Upper lobe of right lung (tissue), 1 donor: ENCODE results near the gene BCAP31. TPM values are rescaled to one million over a fixed set of nuclear protein-coding genes. Genes with fewer than 3 reads are reported as not detected.

ENCODE experiments used
- ATAC-seq: fragments of 200-7000 bp; cut with Tn5 transposase; one replicate; pipeline ENCODE4 v1.9.1; 2020; ENCODE audit warnings: mild to moderate bottlenecking, moderate library complexity
- DNase-seq: peaks from one replicate; pipeline ENCODE4 v3.0.0-alpha.2; 2020
- H3K27ac ChIP-seq: fragments of 200-600 bp; one replicate; pipeline ENCODE4 v1.8.0; 2022
- H3K27me3 ChIP-seq: fragments of 200-600 bp; one replicate; pipeline ENCODE4 v1.8.0; 2022; ENCODE audit warnings: mild to moderate bottlenecking
- H3K36me3 ChIP-seq: fragments of 200-600 bp; one replicate; pipeline ENCODE4 v1.8.0; 2022
- H3K4me1 ChIP-seq: fragments of 200-600 bp; one replicate; pipeline ENCODE4 v1.8.0; 2022
- H3K4me3 ChIP-seq: fragments of 200-600 bp; one replicate; pipeline ENCODE4 v1.8.0; 2022; ENCODE audit warnings: mild to moderate bottlenecking
- H3K9me3 ChIP-seq: fragments of 200-600 bp; one replicate; pipeline ENCODE4 v1.8.0; 2022
- intact Hi-C: fragments of 100-400 bp; cut with DNase I; formaldehyde crosslinking; loops from one replicate; pipeline ENCODE4 v1.11.0; 2022
- total RNA-seq: library from RNA; stranded (reverse); fragmentation: NEBNext Ultra II Directional; extraction: Animal tissue kit (Norgen Biotek cat#: 25700); gene quantifications from one replicate; pipeline ENCODE4 v1.2.1, GENCODE V29; 2021
- TF ChIP-seq, protein P1 (sequence below): fragments of 200-600 bp; IDR thresholded peaks from one replicate; pipeline ENCODE4 v1.8.0; 2022; ENCODE audit warnings: antibody characterized with exemption
- donor health status: DM: no; HTN: yes; CAD: no; lungs with severe emphysema.

BCAP31 gene
- total RNA-seq, 1 donor from 2014 or later = 233 TPM

DNA sequence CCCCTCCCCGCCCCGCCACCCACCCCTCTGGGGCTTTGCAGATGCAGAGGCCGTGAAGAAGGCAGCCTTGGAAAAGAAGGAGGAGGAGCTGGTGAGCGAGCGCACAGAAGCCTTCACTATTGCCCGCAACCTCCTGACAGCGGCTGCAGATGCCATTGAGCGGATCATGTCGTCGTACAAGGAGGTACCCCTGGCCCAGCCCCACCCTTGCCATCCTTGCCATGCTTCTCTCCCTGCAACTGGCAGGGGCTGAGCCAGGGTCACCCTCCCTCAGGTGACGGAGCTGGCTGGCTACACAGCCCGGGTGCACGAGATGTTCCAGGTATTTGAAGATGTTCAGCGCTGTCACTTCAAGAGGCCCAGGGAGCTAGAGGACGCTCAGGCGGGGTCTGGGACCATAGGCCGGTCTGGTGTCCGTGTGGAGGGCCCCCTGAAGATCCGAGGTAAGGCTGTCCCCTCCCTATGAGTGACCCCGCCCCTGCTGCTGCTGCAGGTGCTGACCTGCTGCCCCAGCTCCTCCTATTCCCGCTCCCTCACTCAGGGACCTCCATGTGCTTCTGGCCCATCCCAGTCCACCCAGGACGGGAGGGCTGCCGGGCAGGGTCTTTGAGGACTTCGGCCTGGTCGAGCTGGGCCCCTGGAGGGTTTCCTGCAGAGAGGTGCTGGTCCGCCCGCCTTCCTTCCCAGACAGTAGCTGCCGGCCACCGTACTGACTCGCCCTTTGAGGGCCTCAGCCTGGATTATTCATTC lies 12.1 kb upstream of the BCAP31 start:
- ATAC-seq = no peak
- intact Hi-C loops = no loop called here

DNA sequence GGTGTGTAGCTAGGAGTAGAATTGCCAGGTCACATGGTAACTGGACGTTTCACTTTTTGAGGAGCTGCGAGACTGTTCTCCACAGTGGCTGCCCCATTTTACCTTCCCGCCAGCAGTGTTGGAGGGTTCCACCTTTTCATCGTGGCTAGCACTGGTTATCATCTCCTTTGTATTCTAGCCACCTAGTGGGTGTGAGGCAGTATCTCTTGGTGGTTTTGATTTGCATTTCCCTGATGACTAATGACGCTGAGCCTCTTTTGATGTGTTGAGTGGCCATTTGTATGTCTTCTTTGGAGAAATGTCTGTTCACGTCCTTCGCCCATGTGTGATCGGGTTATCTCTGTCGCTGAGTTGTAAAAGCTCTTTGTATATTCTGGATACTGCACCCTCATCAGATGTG lies 11.1 kb upstream of the BCAP31 start:
- Histone ChIP-seq H3K4me1 (no peaks in the 10 kb centered on the region), H3K4me3 (no peak overlapping the region), H3K9me3 (no peaks in the 10 kb centered on the region), H3K27me3 (no peaks in the 10 kb centered on the region), H3K27ac (no peak overlapping the region), H3K36me3 (no peaks in the 10 kb centered on the region)
- no peak for DNase-seq
- no peak for ATAC-seq
- intact Hi-C loops = no loop called here
- TF ChIP-seq, protein P1, sequence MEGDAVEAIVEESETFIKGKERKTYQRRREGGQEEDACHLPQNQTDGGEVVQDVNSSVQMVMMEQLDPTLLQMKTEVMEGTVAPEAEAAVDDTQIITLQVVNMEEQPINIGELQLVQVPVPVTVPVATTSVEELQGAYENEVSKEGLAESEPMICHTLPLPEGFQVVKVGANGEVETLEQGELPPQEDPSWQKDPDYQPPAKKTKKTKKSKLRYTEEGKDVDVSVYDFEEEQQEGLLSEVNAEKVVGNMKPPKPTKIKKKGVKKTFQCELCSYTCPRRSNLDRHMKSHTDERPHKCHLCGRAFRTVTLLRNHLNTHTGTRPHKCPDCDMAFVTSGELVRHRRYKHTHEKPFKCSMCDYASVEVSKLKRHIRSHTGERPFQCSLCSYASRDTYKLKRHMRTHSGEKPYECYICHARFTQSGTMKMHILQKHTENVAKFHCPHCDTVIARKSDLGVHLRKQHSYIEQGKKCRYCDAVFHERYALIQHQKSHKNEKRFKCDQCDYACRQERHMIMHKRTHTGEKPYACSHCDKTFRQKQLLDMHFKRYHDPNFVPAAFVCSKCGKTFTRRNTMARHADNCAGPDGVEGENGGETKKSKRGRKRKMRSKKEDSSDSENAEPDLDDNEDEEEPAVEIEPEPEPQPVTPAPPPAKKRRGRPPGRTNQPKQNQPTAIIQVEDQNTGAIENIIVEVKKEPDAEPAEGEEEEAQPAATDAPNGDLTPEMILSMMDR = no peak

More for the DNA sequence above, 12.1 kb upstream of the BCAP31 start:
- Histone ChIP-seq H3K27ac (no peak overlapping the region), H3K4me3 (no peak overlapping the region), H3K36me3 (no peaks in the 10 kb centered on the region), H3K4me1 (no peaks in the 10 kb centered on the region), H3K27me3 (no peaks in the 10 kb centered on the region), H3K9me3 (no peaks in the 10 kb centered on the region)
- DNase-seq = no peak
- TF ChIP-seq, protein P1 = no peak

DNA sequence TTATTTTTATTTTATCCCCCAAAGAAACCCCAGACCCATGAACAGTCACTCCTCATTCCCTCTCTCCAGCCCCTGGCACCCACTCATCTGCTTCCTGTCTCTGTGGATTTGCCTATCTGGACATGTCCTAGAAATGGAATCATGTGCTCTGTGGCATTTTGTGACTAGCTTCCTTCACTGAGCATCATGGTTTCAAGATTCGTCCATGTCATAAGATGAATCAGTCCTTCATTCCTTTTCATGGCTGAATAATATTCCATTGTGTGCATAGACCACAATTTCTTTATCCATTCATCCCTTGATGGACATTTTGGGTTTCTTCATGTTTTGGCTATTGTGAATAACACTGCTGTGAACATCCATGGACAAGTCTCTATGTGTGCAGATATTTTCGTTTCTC lies 10.7 kb upstream of the BCAP31 start:
- no peak for ATAC-seq
- Histone ChIP-seq H3K27me3 (no peaks in the 10 kb centered on the region), H3K9me3 (no peaks in the 10 kb centered on the region), H3K36me3 (no peaks in the 10 kb centered on the region), H3K4me1 (no peaks in the 10 kb centered on the region), H3K27ac (no peak overlapping the region), H3K4me3 (no peak overlapping the region)
- no peak for DNase-seq
- TF ChIP-seq, protein P1 = no peak
- intact Hi-C loops = no loop called here

DNA sequence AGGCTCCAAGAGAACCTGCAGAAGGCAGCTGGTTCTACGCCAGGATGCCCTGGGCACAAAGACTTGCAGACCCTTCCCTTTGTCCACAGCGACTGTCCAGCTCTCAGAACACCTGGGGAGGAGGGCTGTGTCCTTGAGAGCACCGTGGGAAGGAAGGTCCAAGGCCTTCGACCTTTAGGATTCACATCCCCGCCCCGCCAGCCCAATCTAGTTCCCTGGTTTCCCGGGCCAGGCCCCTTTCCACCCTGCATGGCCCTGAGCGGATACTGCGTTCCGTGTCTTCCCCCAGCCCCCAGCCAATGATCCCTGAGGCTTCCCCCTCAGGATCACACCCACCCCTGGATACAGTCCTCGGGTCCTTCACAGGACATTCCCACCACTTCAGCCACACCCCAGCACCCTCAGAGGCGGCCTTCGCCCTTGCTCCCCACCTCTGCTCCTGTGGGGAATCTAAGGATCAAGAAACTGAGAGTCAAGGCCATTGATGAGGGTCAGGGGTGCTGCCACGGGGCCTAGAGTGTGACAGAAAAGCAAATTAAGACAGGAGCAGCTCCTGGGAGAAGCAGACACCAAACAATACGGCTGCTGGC lies 9.6 kb upstream of the BCAP31 start:
- no peak overlapping the region for H3K4me3 ChIP-seq
- no peaks in the 10 kb centered on the region for H3K9me3 ChIP-seq
- no peaks in the 10 kb centered on the region for H3K36me3 ChIP-seq
- no peaks in the 10 kb centered on the region for H3K4me1 ChIP-seq
- no peaks in the 10 kb centered on the region for H3K27me3 ChIP-seq
- DNase-seq (no peak), ATAC-seq (no peak)
- TF ChIP-seq, protein P1 = no peak
- no peak overlapping the region for H3K27ac ChIP-seq
- intact Hi-C loops = no loop called here

DNA sequence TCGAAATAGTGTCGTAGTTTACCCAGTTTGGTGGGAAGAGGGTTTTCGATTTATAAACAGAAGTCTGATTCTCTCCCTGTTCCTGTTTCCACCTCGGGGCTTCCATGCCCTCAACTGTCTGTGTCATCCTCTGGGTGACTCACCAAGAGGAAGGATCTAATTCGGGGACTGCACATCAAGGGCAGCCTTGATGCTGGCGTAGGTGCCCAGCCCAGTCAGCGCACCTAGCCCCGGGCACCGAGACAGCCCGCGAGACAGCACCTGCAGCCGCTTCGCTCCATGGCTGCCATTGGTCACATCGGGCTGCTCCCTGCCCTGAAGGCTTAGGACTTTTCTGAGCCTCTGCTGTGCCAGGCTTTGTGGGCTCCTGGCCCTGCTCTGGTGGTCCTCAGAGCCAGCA lies 8.2 kb upstream of the BCAP31 start:
- H3K27me3 ChIP-seq = no peaks in the 10 kb centered on the region
- no peak for DNase-seq
- no peaks in the 10 kb centered on the region for H3K36me3 ChIP-seq
- H3K27ac ChIP-seq = no peak overlapping the region
- peak; percentile 70 for ATAC-seq
- no peaks in the 10 kb centered on the region for H3K9me3 ChIP-seq
- TF ChIP-seq, protein P1 = no peak
- no peak overlapping the region for H3K4me3 ChIP-seq
- peaks cover 8% of the 10 kb centered on the region for H3K4me1 ChIP-seq
- intact Hi-C loops = no loop called here
